Hepatocyte (in vitro differentiated cells): ENCODE results near the gene GSS. TPM values are rescaled to one million over a fixed set of nuclear protein-coding genes. Genes with fewer than 3 reads are reported as not detected.

Source experiments
- DNase-seq: peaks from one replicate; pipeline ENCODE4 v3.0.0-alpha.2; 2016; ENCODE audit warnings: low spot score
- H2AFZ ChIP-seq: fragments of 200-600 bp; sonication (generic); 2 replicates; pipeline ENCODE4 v1.6.0; 2016; ENCODE audit warnings: antibody characterized with exemption, mild to moderate bottlenecking
- H3K27ac ChIP-seq: fragments of 200-600 bp; sonication (generic); 2 replicates; pipeline ENCODE4 v1.5.1; 2016; ENCODE audit warnings: mild to moderate bottlenecking
- H3K27me3 ChIP-seq: fragments of 200-600 bp; sonication (generic); 2 replicates; pipeline ENCODE4 v1.6.1; 2016
- H3K36me3 ChIP-seq: fragments of 200-600 bp; sonication (generic); replicated peaks from 2 replicates; pipeline ENCODE4 v1.5.1; 2016; ENCODE audit warnings: low read depth; ENCODE audit not compliant: insufficient read depth
- H3K4me1 ChIP-seq: fragments of 200-600 bp; sonication (generic); 2 replicates; pipeline ENCODE4 v1.5.1; 2016; ENCODE audit warnings: mild to moderate bottlenecking, moderate library complexity; ENCODE audit not compliant: insufficient read depth
- H3K4me2 ChIP-seq: fragments of 200-600 bp; sonication (generic); 2 replicates; pipeline ENCODE4 v1.6.0; 2016
- H3K4me3 ChIP-seq: fragments of 200-600 bp; sonication (generic); 2 replicates; pipeline ENCODE4 v1.5.1; 2016; ENCODE audit warnings: mild to moderate bottlenecking
- H3K79me2 ChIP-seq: fragments of 200-600 bp; sonication (generic); 2 replicates; pipeline ENCODE4 v1.6.0; 2017; ENCODE audit warnings: mild to moderate bottlenecking
- H3K9me2 ChIP-seq: fragments of 200-600 bp; sonication (generic); replicated peaks from 2 replicates; pipeline ENCODE4 v1.6.0; 2017; ENCODE audit warnings: mild to moderate bottlenecking; ENCODE audit not compliant: insufficient read depth
- H3K9me3 ChIP-seq: fragments of 200-600 bp; sonication (generic); 2 replicates; pipeline ENCODE4 v1.5.1; 2016; ENCODE audit warnings: low read depth, mild to moderate bottlenecking
- H4K20me1 ChIP-seq: fragments of 200-600 bp; sonication (generic); 2 replicates; pipeline ENCODE4 v1.6.0; 2016; ENCODE audit warnings: mild to moderate bottlenecking; ENCODE audit not compliant: insufficient read depth, poor library complexity, severe bottlenecking
- CTCF ChIP-seq: fragments of 200-600 bp; sonication (generic); IDR thresholded peaks from 2 replicates; pipeline ENCODE4 v1.5.1; 2016; ENCODE audit warnings: antibody characterized with exemption, mild to moderate bottlenecking; ENCODE audit not compliant: poor library complexity
- EZH2 ChIP-seq: fragments of 200-600 bp; sonication (generic); IDR thresholded peaks from 2 replicates; pipeline ENCODE4 v1.6.1; 2016; ENCODE audit warnings: antibody characterized with exemption, mild to moderate bottlenecking, borderline replicate concordance
- EZH2phosphoT487 ChIP-seq: fragments of 200-600 bp; sonication (generic); IDR thresholded peaks from one replicate; pipeline ENCODE4 v1.6.1; 2018; ENCODE audit warnings: antibody characterized with exemption, mild to moderate bottlenecking, low read depth, moderate library complexity; ENCODE audit not compliant: unreplicated experiment, severe bottlenecking
- WGBS: methylation state at CpG from one replicate; pipeline ENCODE4 v1.1.6; 2016; ENCODE audit warnings: low lambda C conversion rate; ENCODE audit errors: missing lambda C conversion rate; 5-methylcytosine and 5-hydroxymethylcytosine counted together
- polyA plus RNA-seq: library from polyadenylated mRNA; unstranded; fragments of >200 nt; fragmentation: Nextera tagmentation; extraction: Ambion mirVana; gene quantifications from 2 replicates; pipeline ENCODE4 v1.2.1, GENCODE V29; 2016
- total RNA-seq: library from RNA; depleted of rRNA; stranded (reverse); fragments of >200 nt; gene quantifications from 2 replicates; pipeline ENCODE4 v1.2.3, GENCODE V29; 2014

Gene GSS
- total and polyA plus RNA-seq, 2 experiments from 2014 or later, result 45.2 to 46.2 TPM

GRCh38 chr20:34968042-34968775 is 12.6 kb upstream of the GSS start:
- H3K36me3 ChIP-seq, result no peaks in the 10 kb centered on the region
- H3K4me1 ChIP-seq, result no peaks in the 10 kb centered on the region
- WGBS, result 83% methylated on average over 7 of the region's 7 CpGs
- no peak overlapping the region for H3K4me2 ChIP-seq
- no peak overlapping the region for H3K27ac ChIP-seq
- no peak overlapping the region for H2AFZ ChIP-seq
- no peaks in the 10 kb centered on the region for H3K9me3 ChIP-seq
- no peaks in the 10 kb centered on the region for H4K20me1 ChIP-seq
- no peak overlapping the region for H3K4me3 ChIP-seq
- no peaks in the 10 kb centered on the region for H3K79me2 ChIP-seq
- DNase-seq, result no peak
- H3K9me2 ChIP-seq, result no peaks in the 10 kb centered on the region
- no peak for TF ChIP-seq EZH2
- TF ChIP-seq EZH2phosphoT487, result no peak
- no peak for TF ChIP-seq CTCF
- H3K27me3 ChIP-seq, result peaks cover 4% of the 10 kb centered on the region

DNA sequence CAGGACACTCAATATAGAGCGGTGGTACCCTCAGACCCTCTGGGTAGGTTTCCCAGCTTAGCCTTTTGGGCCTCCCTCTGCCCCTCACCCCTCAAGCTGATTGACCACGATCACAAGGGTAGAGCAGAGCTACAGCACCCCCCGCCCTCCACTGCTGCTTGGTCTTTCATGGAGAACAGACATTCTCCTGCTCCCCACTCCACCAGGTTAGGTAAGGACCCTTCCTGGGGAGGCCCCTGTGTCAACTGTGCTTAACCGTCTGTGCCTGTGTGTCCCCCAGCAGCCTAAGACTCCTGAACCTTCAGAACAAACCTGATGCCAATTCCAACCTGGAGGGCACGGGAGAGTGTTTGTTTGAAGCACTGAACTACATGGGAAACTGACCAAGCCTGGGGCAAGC is 11.8 kb upstream of the GSS start:
- no peak for DNase-seq
- Histone ChIP-seq H3K79me2 (no peaks in the 10 kb centered on the region), H3K27ac (no peak overlapping the region), H3K4me2 (no peak overlapping the region), H3K9me2 (no peaks in the 10 kb centered on the region), H3K4me3 (no peak overlapping the region), H3K9me3 (no peaks in the 10 kb centered on the region), H3K4me1 (no peaks in the 10 kb centered on the region), H2AFZ (no peak overlapping the region), H4K20me1 (no peaks in the 10 kb centered on the region), H3K36me3 (no peaks in the 10 kb centered on the region), H3K27me3 (peaks cover 7% of the 10 kb centered on the region)
- 92% methylated on average over 5 of the region's 5 CpGs for WGBS
- TF ChIP-seq CTCF, result no peak

DNA sequence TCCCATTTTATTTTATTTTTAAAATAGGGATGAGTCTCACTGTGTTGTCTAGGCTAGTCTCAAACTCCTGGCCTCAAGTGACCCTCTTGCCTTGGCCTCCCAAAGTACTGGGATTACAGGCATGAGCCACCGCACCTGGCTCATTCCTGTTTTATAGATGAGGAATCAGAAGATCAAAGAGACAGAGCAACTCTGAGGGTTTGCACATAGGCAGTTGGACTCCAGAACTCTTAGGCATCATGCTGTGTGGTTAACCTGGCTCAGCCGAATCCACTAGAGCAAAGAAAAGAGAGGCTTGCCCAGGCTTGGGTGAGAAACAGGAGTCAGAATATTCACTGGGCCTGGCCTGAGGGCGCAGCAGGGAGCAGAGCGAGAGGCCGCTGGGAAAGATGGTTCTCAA is 9.4 kb upstream of the GSS start:
- H4K20me1 ChIP-seq, result no peaks in the 10 kb centered on the region
- H2AFZ ChIP-seq, result no peak overlapping the region
- no peak overlapping the region for H3K4me3 ChIP-seq
- 83% methylated on average over 5 of the region's 5 CpGs for WGBS
- no peaks in the 10 kb centered on the region for H3K9me3 ChIP-seq
- H3K27ac ChIP-seq, result no peak overlapping the region
- no peaks in the 10 kb centered on the region for H3K4me1 ChIP-seq
- no peak overlapping the region for H3K4me2 ChIP-seq
- no peaks in the 10 kb centered on the region for H3K36me3 ChIP-seq
- TF ChIP-seq EZH2 (no peak), EZH2phosphoT487 (no peak), CTCF (no peak)
- DNase-seq, result no peak
- H3K9me2 ChIP-seq, result no peaks in the 10 kb centered on the region
- H3K79me2 ChIP-seq, result no peaks in the 10 kb centered on the region
- peaks cover 7% of the 10 kb centered on the region for H3K27me3 ChIP-seq
